HT-29 (cell line): ENCODE results near the gene ODC1. TPM values are rescaled to one million over a fixed set of nuclear protein-coding genes. Genes with fewer than 3 reads are reported as not detected.

Experiments used
- DNase-seq: peaks from one replicate; pipeline ENCODE4 v3.0.0-alpha.2; 2015; ENCODE audit warnings: low spot score
- total RNA-seq: library from RNA; depleted of rRNA; stranded (reverse); fragments of >200 nt; shearing (Covaris generic); gene quantifications from 2 replicates; pipeline ENCODE4 v1.2.3, GENCODE V29; 2014

ODC1 gene
- total RNA-seq, 1 experiment from 2014 or later, result 323 TPM

DNA sequence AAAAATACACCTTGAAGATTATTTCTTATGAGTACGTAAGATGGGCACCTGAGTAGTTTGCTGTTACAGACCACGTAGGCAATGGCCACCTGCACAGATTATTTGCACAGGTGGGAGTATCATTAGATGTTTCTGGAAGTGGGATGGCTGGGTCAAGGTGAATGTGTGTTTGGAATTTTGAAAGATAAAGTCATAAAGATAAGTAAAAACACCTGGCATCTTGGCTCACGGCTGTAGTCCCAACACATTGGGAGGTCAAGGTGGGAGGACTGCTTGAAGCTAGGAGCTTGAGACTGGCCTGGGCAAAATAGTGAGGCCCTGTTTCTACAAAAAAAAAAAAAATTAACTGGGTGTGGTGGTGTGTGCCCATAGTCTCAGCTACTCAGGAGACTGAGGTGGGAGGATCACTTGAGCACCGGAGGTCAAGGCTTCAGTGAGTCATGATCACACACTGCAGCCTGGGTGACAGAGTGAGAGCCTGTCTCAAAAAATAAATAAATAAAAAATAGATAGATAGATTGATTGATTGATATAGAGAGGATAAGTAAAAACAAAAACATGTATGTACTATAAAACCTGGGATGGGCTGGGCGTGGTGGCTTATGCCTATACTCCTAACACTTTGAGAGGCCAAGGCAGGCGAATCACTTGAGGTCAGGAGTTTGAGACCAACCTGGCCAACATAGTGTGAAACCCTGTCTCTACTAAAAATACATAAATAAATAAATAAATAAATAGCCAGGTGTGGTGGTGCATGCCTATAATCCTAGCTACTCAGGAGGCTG, 30.4 kb downstream of the ODC1 start:
- DNase-seq, result no peak

- DNase-seq, result no peak
Observed at GRCh38 chr2:10415640-10416039, 32.5 kb downstream of the ODC1 start.

- DNase-seq, result no peak
Observed at GRCh38 chr2:10415048-10415447, 33.1 kb downstream of the ODC1 start.

- no peak for DNase-seq
Observed at GRCh38 chr2:10414591-10414990, 33.5 kb downstream of the ODC1 start.

DNA sequence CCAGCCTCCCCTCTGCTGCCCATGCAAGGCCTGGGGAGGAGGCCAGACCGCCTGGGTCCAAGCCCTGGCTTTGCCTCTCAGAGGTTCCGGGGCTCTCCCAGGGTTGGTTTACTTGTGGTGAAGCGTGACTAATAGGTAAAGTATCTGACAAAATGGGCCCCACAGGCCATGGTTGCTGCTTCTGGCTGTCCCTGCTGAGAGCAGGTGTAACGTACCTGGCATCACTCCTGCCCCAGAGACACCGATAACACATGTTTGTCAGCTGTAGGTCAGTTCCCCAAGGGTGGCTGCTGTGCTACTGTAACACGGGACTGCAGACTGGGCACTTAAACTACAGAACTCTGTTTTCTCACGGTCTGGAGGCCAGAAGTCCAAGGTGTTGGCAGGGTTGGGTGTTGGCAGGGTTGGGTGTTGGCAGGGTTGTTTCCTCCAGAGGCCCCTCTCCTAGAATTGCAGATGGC, 34.1 kb downstream of the ODC1 start:
- DNase-seq, result peak; percentile 54

DNA sequence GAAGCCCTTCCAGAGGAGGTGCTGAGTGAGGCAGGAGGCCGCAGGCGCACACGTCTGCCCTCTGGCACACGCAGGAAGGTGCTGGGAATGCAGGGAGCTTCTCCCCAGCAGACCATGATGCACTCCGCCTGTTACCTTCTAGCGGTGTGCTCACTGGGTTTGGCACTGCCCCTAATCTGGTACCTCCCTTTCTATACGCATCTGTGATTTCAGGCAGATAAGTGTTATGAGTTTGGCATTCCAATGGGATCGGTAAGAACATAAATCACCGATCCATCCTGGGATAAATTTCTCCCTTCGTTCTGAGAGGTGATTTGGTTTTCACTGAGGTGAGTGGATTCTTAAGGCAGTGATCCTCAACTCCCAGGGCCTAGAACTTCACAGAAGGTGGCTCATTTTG, 34.6 kb downstream of the ODC1 start:
- no peak for DNase-seq

DNA sequence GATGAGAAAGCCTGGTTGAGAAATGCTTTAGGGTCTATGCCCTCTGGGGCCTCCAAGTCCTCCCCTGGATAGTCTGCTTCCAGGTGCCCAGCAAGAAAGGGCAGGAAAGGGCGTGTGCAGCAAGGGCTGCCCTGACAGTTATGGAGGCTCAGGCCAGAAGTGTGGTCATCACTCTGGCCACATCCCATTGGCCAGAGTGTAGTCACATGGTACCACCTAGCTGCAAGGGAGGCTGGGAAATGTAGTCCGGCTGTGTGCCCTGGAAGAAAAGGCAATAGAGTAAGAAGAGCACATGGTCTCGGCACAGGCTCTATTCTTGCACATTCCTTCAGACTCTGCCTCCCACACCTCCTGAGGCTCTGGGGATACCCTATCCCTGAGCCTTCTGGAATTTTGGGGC, 35.7 kb downstream of the ODC1 start:
- DNase-seq, result peak; percentile 60

DNA sequence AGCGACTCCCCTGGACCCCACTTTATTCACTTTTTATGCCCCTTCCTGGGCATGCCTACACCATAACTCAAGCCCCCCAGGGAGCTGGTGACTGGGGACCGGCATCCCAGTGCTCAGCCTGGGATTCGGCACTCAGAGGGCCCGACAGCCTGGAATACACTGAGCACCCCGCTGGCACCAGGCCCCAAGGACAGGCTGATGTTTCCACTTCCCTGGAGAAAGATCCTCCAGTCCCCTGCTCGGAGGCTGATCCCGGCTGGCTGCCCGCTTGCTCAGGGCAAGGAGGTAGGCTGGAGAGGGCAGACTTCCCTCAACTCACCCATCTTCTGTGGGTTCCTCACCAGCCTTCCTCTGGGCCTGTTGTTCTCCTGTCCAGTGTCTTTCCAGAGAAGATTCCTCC, 36.6 kb downstream of the ODC1 start:
- no peak for DNase-seq

DNA sequence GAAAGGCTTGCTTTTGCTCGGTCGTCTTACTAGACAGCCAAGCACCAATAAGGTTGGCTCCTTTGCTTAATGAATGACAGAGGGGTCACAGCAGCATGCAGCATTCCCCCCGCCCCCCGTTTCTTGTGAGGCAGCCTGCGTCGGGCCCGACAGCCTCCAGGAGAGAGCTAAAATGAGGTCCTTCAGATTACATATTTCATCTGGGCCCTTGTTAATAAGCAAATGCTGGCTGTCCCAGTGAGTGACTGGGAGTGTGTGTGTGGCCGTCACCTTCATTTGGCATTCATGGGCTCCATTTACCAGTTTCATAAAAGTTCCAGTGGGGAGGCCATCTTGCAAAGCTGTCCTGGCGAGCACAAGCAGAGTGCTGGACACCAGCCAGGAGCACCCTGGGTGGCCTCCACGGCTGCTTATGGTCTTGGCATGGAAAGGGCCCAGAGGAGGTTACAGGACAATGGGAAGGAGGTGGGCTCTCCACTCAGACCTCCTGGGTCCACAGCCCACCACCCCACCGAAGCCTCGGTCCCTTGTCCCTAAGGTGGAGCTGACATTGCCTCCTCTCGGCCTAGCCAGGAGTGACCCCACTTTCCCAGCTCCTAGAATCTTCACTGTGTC, 37.2 kb downstream of the ODC1 start:
- DNase-seq, result no peak

DNA sequence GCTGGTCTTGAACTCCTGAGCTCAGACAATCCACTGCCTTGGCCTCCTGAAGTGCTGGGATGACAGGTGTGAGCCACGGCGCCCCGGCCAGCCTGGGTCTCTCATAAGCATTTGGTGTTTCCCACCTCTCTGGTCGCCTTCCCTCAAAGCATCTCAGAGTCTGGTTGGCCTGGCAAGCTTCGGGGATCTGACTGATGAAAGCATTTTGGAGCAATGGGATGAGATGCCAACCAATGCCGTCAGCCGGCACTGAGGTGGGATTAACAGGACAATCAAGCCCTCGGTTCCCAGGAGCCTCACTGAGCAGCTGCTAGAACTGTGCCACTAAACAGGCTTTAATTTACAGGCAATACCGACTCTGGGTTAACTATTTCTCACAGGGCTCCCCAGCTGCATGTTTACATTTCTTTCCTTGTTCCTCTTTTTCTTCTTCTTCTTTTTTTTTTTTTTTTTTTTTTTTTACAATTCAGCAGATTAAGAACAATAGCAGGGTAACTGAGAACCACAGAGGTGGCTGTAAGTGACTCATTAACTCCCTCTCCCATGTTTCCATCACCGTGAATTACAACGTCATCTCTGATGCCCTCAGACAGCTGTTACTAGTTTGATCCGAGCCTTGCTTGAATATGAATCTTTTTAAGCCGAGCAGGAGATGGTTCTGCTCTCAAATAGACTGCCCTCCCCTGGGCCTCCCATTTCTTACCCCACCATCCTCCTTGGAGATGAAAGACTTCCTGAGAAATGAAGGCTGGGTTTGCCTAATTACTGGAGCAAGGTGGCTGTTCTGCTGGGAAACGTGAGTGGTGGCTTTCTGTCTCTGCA, 37.9 kb downstream of the ODC1 start:
- DNase-seq, result no peak

- DNase-seq, result peak; percentile 95
Observed at GRCh38 chr2:10408649-10409579, 39.2 kb downstream of the ODC1 start.

GRCh38 chr2:10407841-10408648, 40.1 kb downstream of the ODC1 start:
- peak; percentile 76 for DNase-seq

DNA sequence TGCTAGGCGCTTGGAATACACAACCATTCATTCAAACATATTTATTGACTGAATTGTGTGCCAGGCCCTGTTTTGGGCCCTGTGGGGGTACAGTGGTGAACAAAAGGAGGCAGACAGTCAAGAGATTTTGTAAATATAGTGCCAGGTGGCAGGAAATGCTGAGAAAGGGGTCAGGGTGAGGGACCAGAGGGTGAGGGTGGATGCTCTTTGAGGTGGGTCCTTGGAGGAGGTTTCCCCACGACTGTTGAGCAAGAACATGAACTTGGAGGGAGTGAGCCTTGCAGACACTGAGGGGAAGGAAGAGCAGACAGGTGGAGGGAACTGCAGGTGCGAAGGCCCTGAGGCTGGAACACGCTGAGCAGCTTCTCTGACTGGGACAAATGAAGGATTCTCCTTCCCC, 40.7 kb downstream of the ODC1 start:
- DNase-seq, result no peak

- no peak for DNase-seq
Observed at GRCh38 chr2:10406491-10407188, 41.5 kb downstream of the ODC1 start.

GRCh38 chr2:10406016-10406415, 42.1 kb downstream of the ODC1 start:
- DNase-seq, result no peak

DNA sequence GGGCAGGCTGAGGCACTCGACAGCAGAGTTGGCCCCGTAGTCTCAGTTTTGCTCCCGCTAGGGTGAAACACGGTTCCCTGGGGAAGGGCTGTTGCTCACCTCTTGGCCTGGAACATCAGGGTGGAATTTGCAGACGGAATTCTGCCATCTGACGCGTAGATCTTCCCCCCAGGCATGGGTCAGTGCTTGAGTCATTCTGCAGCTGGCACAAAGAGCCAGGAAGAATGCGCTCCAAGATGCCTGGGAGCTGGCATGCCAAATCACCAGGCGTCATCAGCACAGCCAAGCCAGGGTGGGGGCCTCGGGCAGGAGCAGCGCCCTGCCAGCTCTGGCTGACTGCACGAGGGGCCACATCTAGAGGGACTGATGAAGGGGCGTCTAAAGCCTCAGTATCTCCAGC, 42.7 kb downstream of the ODC1 start:
- no peak for DNase-seq

GRCh38 chr2:10404324-10405143, 43.6 kb downstream of the ODC1 start:
- no peak for DNase-seq

DNA sequence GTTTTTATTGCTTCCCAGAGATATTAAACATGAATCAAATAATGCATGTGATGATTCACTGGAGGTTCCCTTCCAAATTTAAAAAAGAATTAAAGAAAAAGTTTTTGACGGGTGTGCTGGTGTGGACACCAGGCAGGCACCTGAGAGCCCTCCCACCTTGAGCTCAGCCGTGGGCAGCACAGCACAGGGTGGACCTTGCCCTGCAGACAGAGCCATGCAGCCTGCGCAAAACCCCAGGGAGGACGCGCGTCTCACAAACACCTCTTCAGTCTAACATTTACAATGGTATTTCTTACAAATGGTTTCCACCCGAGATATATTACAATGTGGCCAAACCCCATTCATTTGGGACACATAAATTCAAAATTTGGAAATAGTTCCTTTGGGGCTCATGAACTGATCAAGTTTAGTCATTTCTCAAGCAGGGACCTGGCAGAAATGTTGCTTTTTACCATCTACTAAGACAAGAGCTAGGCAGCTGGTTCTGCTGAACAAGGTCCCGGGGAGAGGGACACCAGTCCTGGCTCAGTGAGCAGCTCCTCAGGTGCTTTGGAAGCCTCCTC, 45.4 kb downstream of the ODC1 start:
- no peak for DNase-seq
